ENCODE results near the gene ZC3H7A.

ZC3H7A gene

GRCh38 chr16:11779074-11779473, 18.0 kb downstream of the ZC3H7A start:
- no peak for DNase-seq (ENCODE audit: low read depth)

- DNase-seq (ENCODE audit: low read depth) = no peak
These were observed 22.9 kb downstream of the ZC3H7A start for GRCh38 chr16:11774065-11774626.

- no peak for DNase-seq (ENCODE audit: low read depth)
These were observed 28.2 kb downstream of the ZC3H7A start for GRCh38 chr16:11768849-11769248.

GRCh38 chr16:11762431-11762830, 34.6 kb downstream of the ZC3H7A start:
- DNase-seq (ENCODE audit: low read depth) = no peak

GRCh38 chr16:11759997-11760396, 37.1 kb downstream of the ZC3H7A start:
- DNase-seq (ENCODE audit: low read depth) = no peak

GRCh38 chr16:11759163-11759834, 37.8 kb downstream of the ZC3H7A start:
- no peak for DNase-seq (ENCODE audit: low read depth)

- peak; percentile 67 for DNase-seq (ENCODE audit: low read depth)
These were observed 39.1 kb downstream of the ZC3H7A start for GRCh38 chr16:11757671-11758545.

GRCh38 chr16:11756248-11756647, 40.8 kb downstream of the ZC3H7A start:
- no peak for DNase-seq (ENCODE audit: low read depth)

GRCh38 chr16:11755022-11755760, 41.9 kb downstream of the ZC3H7A start:
- no peak for DNase-seq (ENCODE audit: low read depth)

- no peak for DNase-seq (ENCODE audit: low read depth)
These were observed 44.2 kb downstream of the ZC3H7A start for GRCh38 chr16:11752856-11753255.

- DNase-seq (ENCODE audit: low read depth) = no peak
These were observed 47.0 kb downstream of the ZC3H7A start for GRCh38 chr16:11750056-11750455.

GRCh38 chr16:11748404-11749254, 48.4 kb downstream of the ZC3H7A start:
- no peak for DNase-seq (ENCODE audit: low read depth)

- no peak for DNase-seq (ENCODE audit: low read depth)
These were observed 49.1 kb downstream of the ZC3H7A start for GRCh38 chr16:11747949-11748403.

- DNase-seq (ENCODE audit: low read depth) = no peak
These were observed 53.0 kb downstream of the ZC3H7A start for GRCh38 chr16:11744075-11744470.

- DNase-seq (ENCODE audit: low read depth) = peak; percentile 45
These were observed 53.6 kb downstream of the ZC3H7A start for GRCh38 chr16:11743308-11744074.

- DNase-seq (ENCODE audit: low read depth) = peak; percentile 98
These were observed 54.3 kb downstream of the ZC3H7A start, which contains the start of gene TXNDC11 for GRCh38 chr16:11742536-11743307. TSS of gene TXNDC11 (minus strand) at chr16:11742857. CDS start at chr16:11742730, 127 bp downstream.

GRCh38 chr16:11742093-11742535, 54.9 kb downstream of the ZC3H7A start:
- DNase-seq (ENCODE audit: low read depth) = peak; percentile 32

- DNase-seq (ENCODE audit: low read depth) = no peak
These were observed 56.5 kb downstream of the ZC3H7A start for GRCh38 chr16:11740567-11740966.

GRCh38 chr16:11738742-11739544, 58.1 kb downstream of the ZC3H7A start:
- no peak for DNase-seq (ENCODE audit: low read depth)
